Activated gamma-delta T cell treated with anti-CD3 and anti-CD28 coated beads, Interleukin-2, amount 50 U/mL, for 16 hours (primary cell): ENCODE measurements around the gene EIF2D.
"Not testable (repeated sequence)": the region's sequence is repeated elsewhere in the genome, so short reads cannot be mapped to it uniquely, and the experiment has no call there.

Experiments used
- DNase-seq: peaks from one replicate; pipeline ENCODE4 v3.0.0-alpha.2; 2020; ENCODE audit warnings: low read depth

EIF2D gene, protein sequence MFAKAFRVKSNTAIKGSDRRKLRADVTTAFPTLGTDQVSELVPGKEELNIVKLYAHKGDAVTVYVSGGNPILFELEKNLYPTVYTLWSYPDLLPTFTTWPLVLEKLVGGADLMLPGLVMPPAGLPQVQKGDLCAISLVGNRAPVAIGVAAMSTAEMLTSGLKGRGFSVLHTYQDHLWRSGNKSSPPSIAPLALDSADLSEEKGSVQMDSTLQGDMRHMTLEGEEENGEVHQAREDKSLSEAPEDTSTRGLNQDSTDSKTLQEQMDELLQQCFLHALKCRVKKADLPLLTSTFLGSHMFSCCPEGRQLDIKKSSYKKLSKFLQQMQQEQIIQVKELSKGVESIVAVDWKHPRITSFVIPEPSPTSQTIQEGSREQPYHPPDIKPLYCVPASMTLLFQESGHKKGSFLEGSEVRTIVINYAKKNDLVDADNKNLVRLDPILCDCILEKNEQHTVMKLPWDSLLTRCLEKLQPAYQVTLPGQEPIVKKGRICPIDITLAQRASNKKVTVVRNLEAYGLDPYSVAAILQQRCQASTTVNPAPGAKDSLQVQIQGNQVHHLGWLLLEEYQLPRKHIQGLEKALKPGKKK

GRCh38 chr1:206612129-206612876 is at the start of gene EIF2D:
EIF2D (minus strand) TSS chr1:206612465; CDS start chr1:206612342, 123 bp downstream.
- peak; percentile 91 for DNase-seq

DNA sequence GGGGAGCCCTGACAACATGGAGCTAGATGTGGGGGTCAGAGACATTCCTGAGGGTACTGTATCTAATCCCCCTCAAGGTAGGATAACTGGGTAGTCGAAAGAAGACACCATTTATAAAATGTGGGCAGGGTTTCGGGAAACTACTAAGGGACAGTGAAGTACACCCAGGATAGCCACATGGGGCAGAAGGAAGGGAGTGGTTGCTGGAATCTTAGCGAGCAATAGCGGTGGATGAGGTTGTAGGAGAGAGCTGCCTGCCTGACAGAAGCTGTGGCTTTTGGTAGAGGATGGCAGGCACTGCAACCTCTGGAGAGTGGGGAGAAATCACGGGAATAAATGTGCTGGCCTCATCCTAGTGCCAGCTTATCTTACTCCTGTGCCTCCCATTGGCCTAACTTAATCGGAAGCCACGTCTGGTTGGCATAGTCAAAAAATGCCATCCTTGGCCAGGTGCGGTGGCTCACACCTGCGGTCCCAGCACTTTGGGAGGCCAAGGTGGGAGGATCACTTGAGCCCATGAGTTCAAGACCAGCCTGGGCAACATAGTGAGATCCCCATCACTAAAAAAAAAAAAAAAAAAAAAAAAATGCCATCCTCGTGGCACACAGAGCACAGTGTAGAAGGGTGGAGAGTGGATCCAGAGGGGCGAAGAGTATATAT is 49.0 kb upstream of the EIF2D start:
- DNase-seq: no peak

DNA sequence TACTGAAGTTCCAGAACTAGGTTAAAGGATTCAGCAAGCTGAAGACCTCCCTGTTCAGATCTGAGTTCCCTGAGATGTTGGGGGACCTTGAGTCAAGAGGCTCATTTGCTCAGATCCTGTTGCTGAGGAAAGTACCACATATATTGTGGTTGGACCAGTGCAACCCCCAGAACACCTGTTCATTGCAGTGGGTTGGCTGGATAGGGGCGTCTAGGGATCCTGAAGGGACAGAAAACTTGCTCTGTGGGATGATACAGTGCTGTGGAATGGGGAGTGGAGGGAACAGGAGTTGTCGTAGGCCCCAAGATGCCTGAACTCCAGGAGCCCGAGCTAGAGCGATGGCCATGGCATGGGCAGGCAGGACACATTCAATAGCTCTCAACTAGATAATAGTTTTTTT is 47.9 kb upstream of the EIF2D start:
- DNase-seq: no peak

GRCh38 chr1:206658981-206659273 is 46.7 kb upstream of the EIF2D start:
- no peak for DNase-seq

- peak; percentile 20 for DNase-seq
Measured at GRCh38 chr1:206658264-206658980, 46.2 kb upstream of the EIF2D start.

GRCh38 chr1:206657751-206658150 is 45.5 kb upstream of the EIF2D start:
- DNase-seq: no peak

GRCh38 chr1:206656936-206657335 is 44.7 kb upstream of the EIF2D start:
- DNase-seq: no peak

DNA sequence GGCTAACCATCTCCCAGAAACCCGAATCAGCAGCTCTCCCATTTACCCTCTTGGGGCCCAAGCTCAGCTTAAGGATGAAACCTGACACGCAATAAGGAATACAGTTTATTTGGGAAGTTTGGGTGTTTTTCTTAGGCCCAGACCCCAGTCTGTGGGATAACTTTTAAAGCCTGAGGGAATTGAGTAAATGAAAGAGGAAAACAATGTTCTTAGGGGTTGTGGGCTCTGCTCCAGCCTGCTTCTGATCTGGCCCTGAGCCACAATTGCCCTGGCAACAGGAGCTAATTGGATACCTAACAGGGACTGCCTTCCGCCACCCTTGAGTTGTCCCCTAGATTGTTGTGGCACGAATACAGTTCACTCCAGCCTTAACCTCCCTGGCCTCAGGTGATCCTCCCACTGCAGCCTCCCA is 43.2 kb upstream of the EIF2D start:
- DNase-seq: no peak

DNA sequence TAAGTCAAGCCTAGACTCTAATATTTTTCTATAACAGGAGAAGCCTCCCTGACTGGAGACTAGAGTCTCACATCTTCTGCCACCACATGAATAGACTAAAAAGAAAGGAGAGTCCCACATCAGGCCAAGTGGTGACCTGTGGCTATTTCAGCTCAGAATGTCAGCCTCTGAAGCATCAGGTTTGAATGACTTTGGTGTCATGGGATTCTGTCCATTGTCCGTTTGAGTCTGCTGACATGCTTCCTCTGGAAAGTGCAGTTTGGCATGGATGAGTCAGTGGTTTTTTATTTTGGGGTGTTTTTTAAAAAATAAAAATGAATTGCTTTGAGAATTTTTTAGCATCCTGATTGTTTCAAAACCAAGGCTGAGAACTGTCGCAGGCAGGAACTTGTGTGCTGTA is 42.6 kb upstream of the EIF2D start:
- no peak for DNase-seq

- no peak for DNase-seq
Measured at GRCh38 chr1:206653715-206654459, 41.6 kb upstream of the EIF2D start.

DNA sequence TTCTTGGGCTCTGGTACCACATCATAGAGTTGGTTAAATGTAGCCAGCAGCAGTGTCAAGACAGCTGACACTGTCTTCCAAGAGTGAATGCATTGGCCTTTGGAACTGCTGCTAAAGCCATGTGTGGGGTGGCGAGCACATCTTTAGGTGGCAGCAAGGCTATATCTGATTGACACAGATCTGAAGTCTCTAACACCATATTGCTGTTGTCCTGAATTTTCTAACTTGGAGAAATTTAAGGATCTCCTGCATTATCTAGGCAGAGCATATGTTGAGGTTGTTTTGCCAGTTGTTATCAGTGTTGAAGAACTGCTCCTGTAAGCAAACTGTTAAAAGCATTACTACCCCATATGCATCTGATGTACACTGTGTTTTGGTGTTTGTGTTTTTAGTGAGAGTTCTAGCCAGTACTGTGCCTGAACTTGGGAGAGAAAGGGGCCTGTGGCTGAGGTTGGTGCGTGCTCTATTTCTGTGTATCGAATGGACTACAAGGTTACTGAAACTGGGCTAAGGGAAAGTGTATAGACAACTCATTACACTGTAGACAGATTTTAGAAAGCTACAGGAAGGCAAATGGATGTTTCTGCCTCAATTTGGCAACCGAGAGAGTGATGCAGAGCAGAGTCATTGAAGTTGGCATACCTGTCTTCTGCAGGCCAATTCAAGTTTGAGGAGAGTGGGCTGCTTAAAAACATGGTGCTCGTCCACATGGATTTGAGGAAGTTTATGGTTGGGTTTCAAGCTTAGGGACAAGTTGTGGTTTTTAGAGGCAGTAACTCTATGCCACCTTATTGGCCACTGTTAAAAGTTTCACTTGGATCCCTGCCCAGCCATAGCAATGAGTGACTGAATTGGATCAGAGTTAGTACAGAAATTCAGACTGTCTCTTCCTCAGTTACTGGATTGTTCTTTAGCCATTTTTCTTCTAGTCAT is 40.0 kb upstream of the EIF2D start:
- no peak for DNase-seq

- no peak for DNase-seq
Measured at GRCh38 chr1:206651014-206651413, 38.7 kb upstream of the EIF2D start.

DNA sequence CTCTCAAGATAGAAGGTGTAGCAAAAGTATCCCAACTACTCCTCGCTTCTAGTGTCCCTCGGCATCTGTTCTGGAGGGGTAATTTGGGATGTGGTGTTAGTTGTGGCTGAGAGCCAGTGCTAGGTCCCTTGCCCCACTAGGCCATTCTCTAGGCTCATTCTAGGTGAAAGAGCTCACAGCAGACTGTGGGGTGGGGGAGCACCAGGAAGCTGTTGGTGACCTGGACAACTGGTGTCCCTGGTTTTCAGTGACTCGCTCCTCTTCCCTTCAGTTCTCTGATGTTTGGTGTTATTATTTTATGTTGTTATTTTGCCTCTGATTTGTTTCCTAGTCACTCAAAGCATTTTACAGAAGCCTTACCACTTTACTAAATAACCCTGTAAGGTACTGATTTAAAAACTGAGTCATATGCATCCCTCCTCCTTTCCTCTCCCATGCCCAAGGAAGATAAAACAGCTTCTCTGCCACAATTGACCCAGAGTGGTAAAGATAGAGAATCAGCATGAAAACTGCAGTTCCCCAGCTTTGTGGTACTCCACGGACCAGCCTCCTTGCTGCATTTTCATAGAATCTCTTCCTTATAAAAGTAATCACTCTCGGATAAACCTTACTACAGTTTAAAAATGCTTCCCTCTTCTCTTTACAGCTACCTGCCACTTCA is 37.1 kb upstream of the EIF2D start:
- DNase-seq: no peak

DNA sequence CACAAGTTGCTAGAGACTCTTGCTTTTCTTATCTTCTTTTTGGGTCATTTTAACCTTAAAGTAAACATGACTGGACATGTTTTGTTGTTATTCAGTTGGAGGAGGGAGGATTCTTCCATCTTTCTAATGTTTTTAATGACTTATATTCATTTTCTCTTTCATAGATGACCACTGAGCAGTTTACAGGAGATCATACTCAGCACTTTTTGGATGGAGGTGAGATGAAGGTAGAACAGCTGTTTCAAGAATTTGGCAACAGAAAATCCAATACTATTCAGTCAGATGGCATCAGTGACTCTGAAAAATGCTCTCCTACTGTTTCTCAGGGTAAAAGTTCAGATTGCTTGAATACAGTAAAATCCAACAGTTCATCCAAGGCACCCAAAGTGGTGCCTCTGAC is 35.0 kb upstream of the EIF2D start:
- no peak for DNase-seq

DNA sequence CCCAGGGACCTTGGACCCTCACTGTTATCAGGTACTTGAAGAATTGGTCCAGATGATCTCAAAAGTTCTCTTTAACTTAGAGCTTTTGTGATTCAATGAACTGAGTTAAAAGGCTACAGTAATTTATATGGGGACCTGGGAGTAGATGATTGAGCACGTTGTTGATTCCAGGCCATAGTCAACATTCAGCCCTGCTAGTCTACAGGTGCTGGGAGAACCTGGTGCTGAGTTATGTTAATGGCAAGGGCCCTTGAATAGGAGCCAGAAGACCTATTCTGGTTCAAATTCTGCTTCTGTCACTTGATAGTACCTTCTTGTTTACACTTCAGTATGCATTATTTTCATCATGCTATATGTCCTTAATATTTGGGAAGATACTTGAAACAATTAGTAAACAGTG is 34.2 kb upstream of the EIF2D start:
- DNase-seq: no peak

GRCh38 chr1:206643118-206643698 is 30.9 kb upstream of the EIF2D start:
- no peak for DNase-seq

GRCh38 chr1:206642074-206642473 is 29.8 kb upstream of the EIF2D start:
- not testable (repeated sequence) for DNase-seq

DNA sequence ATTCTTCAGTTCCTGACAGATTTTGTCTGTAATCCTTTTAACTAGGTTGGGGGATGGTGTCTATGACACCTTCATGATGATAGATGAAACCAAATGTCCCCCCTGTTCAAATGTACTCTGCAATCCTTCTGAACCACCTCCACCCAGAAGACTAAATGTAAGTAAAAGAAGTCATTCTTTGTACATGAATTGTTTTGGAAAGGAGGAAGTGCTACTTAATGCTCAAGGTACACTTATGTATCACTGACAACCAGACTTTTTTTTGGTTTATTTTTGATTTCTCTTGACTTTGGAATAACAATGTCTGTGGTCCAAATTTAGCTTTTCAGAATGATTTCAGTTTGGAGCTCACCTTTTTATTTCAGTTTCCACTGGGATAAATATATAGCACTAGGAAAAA is 25.3 kb upstream of the EIF2D start:
- no peak for DNase-seq

DNA sequence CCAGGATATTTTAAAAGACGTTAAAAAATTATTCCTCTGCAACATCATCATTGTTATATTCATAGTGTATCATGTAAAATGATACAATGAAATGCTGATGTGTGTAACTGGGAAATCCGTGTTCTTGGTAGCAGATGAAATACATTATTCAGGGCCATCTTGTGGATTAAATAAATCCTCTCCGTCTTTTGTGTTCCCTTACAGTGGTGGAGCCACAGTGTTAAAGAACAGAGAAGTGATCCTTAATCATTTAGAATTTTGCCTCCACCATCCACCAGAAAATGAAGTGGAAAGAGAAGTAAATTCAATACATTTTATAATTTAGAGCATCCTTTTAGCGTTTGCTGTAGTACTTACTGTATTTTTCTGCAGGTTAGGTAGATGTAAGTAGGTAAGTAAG is 24.4 kb upstream of the EIF2D start:
- DNase-seq: no peak
